Calu3 (cell line): ENCODE results near the gene CYB5R4. TPM values are rescaled to one million over a fixed set of nuclear protein-coding genes. Genes with fewer than 3 reads are reported as not detected.

Experiments used
- BruUV-seq: library from RNA; stranded (reverse); fragments of 400-500 nt; replicated peaks from 2 replicates; lab custom pipeline; 2021; lab: Mats Ljungman, UMichigan
- CTCF ChIA-PET: fragments of 300-600 bp; sonication (Branson Sonifier 250); formaldehyde crosslinking; loops from one replicate; lab custom pipeline; 2022; ENCODE audit warnings: antibody characterized with exemption; lab: Charles Lee
- DNase-seq: peaks from one replicate; pipeline ENCODE4 v3.0.0; 2022
- H3K27ac Mint-ChIP-seq: one replicate; pipeline ENCODE4 v1.8.0; 2022; ENCODE audit warnings: mixed read lengths; ENCODE audit not compliant: unreplicated experiment
- H3K27me3 Mint-ChIP-seq: one replicate; pipeline ENCODE4 v1.8.0; 2022; ENCODE audit warnings: mixed read lengths; ENCODE audit not compliant: unreplicated experiment
- H3K36me3 Mint-ChIP-seq: one replicate; pipeline ENCODE4 v1.8.0; 2022; ENCODE audit warnings: mild to moderate bottlenecking, moderate library complexity, mixed read lengths; ENCODE audit not compliant: insufficient read depth, unreplicated experiment
- H3K4me1 Mint-ChIP-seq: one replicate; pipeline ENCODE4 v1.8.0; 2022; ENCODE audit warnings: mild to moderate bottlenecking, low read depth, mixed read lengths; ENCODE audit not compliant: unreplicated experiment
- H3K4me3 Mint-ChIP-seq: one replicate; pipeline ENCODE4 v1.8.0; 2022; ENCODE audit warnings: mild to moderate bottlenecking, low read depth, moderate library complexity, mixed read lengths; ENCODE audit not compliant: unreplicated experiment
- H3K9me3 Mint-ChIP-seq: one replicate; pipeline ENCODE4 v1.8.0; 2022; ENCODE audit warnings: low read depth, mixed read lengths; ENCODE audit not compliant: unreplicated experiment
- intact Hi-C: fragments of 100-400 bp; cut with micrococcal nuclease; formaldehyde crosslinking; loops from one replicate; pipeline ENCODE4 v1.10.0; 2022; ENCODE audit not compliant: unreplicated experiment
- total RNA-seq: library from RNA; stranded (reverse); gene quantifications from 2 replicates; pipeline ENCODE4 v1.2.3, GENCODE V29; 2022
- TF ChIP-seq, protein P1 (sequence below): fragments of 200-600 bp; IDR thresholded peaks from one replicate; pipeline ENCODE4 v1.8.0; 2022; ENCODE audit warnings: antibody characterized with exemption; ENCODE audit not compliant: unreplicated experiment

Gene CYB5R4
- total RNA-seq, 1 experiment from 2014 or later: 28.3 TPM

- no peak for DNase-seq
- peak overlapping the region; percentile 82 for H3K4me3 Mint-ChIP-seq
- no peak overlapping the region for H3K27ac Mint-ChIP-seq
- TF ChIP-seq, protein P1, sequence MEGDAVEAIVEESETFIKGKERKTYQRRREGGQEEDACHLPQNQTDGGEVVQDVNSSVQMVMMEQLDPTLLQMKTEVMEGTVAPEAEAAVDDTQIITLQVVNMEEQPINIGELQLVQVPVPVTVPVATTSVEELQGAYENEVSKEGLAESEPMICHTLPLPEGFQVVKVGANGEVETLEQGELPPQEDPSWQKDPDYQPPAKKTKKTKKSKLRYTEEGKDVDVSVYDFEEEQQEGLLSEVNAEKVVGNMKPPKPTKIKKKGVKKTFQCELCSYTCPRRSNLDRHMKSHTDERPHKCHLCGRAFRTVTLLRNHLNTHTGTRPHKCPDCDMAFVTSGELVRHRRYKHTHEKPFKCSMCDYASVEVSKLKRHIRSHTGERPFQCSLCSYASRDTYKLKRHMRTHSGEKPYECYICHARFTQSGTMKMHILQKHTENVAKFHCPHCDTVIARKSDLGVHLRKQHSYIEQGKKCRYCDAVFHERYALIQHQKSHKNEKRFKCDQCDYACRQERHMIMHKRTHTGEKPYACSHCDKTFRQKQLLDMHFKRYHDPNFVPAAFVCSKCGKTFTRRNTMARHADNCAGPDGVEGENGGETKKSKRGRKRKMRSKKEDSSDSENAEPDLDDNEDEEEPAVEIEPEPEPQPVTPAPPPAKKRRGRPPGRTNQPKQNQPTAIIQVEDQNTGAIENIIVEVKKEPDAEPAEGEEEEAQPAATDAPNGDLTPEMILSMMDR: no peak
- CTCF ChIA-PET: no interaction called here
- H3K27me3 Mint-ChIP-seq: peaks cover 45% of the 10 kb centered on the region
- no TSS peak for BruUV-seq
- no peaks in the 10 kb centered on the region for H3K9me3 Mint-ChIP-seq
- intact Hi-C loops: no loop called here
- H3K36me3 Mint-ChIP-seq: peaks cover 10% of the 10 kb centered on the region
- peaks cover 9% of the 10 kb centered on the region for H3K4me1 Mint-ChIP-seq
Measured at GRCh38 chr6:83854001-83854501, 5.4 kb upstream of the CYB5R4 start.

DNA sequence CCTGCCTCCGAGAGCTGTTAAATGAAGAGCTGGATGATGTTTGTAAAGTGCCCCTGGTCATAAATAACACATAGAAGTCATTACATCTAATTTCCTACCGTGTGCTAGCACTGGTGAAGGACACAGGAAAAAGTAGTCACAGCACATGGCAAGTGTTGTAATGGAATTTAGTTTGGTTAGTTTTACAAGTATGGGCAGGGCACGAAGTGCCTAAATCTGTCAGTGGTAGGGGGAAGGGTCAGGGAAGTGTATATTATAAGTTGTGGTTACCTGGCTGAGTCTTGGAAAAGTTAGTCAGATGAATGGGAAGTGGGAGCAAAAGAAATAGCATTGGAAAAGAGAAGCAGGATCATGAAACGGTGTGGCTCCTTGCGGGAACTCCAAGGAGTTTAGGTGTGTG, 4.7 kb upstream of the CYB5R4 start:
- no peak for DNase-seq
- intact Hi-C loops: no loop called here
- Mint-ChIP-seq H3K4me3 (no peak overlapping the region), H3K27ac (no peak overlapping the region), H3K36me3 (peaks cover 15% of the 10 kb centered on the region), H3K9me3 (no peaks in the 10 kb centered on the region), H3K27me3 (peaks cover 38% of the 10 kb centered on the region), H3K4me1 (peaks cover 9% of the 10 kb centered on the region)
- TF ChIP-seq, protein P1: no peak
- CTCF ChIA-PET: no interaction called here
- no TSS peak for BruUV-seq

DNA sequence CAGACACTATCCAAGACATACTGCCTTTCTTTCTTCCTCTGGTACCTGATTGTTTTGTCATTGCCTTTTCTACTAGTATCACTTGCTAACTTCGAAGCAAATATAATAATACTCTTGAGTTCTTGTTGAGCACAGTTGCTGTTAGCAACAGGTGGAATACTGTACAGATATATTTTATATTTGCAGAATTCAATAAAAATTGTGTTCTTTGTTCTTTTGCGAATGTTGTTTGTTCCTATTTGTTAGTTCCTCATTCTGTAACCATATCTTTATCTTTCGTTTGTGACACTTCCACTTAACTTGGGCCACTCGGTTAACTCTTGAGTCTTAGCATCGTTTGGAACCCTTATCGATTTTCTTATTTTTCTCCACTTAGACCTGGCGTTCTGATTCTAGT, 868 bp downstream of the CYB5R4 start:
- no TSS peak for BruUV-seq
- H3K4me3 Mint-ChIP-seq: peak overlapping the region; percentile 95
- TF ChIP-seq, protein P1: no peak
- DNase-seq: no peak
- no peaks in the 10 kb centered on the region for H3K9me3 Mint-ChIP-seq
- peaks cover 5% of the 10 kb centered on the region for H3K27me3 Mint-ChIP-seq
- peak overlapping the region; percentile 86 for H3K27ac Mint-ChIP-seq
- peaks cover 23% of the 10 kb centered on the region for H3K4me1 Mint-ChIP-seq
- CTCF ChIA-PET: interaction anchor here (1.1 to 1.2 kb wide), 2 partner anchors 245 to 367 kb away, joined by 3 to 5 read pairs; partner anchors contain the start of gene CEP162
- H3K36me3 Mint-ChIP-seq: peaks cover 14% of the 10 kb centered on the region
- intact Hi-C loops: loop anchor here (5.0 kb wide), 1 partner anchor 248 kb away; no protein-coding TSS in a partner anchor

DNA sequence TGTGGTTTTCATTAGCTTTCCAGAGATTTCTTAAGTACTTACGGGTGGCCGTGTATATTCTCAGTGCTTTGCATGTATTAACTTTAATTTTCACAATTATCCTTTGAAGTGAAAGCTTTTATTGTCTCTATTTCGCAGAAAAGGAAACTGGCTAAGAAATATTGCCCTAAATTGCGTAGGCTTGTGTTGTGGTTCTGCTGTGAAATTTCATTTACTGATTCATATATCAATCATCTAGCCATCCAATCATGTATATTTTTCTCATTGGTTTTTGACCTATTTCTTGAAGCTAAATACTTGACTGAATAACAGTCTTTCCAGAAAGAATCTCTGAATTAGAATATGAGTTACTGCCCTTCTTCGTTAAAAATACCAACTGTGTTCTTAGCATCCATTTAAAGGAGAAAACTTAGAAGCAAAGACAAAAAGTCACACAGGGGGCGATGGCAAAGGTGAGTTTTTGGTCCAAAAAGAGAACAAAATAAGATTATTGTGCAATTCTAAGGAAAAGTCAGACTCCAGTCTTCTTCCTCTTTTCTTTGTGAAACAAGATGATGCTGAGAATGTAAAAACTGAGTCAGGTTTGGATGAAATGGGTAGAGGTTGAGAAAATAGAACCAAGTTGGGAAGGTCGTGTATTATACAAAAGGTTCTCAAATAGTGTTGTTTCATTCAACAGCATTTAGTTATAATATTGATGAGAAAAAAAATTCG, 1.4 kb downstream of the CYB5R4 start:
- CTCF ChIA-PET: no interaction called here
- H3K4me3 Mint-ChIP-seq: peak overlapping the region; percentile 95
- BruUV-seq: TSS peak; percentile 68
- intact Hi-C loops: loop anchor here (5.0 kb wide), 1 partner anchor 249 kb away; no protein-coding TSS in a partner anchor
- H3K36me3 Mint-ChIP-seq: peaks cover 14% of the 10 kb centered on the region
- H3K9me3 Mint-ChIP-seq: no peaks in the 10 kb centered on the region
- no peak for DNase-seq
- TF ChIP-seq, protein P1: no peak
- no peaks in the 10 kb centered on the region for H3K27me3 Mint-ChIP-seq
- H3K27ac Mint-ChIP-seq: peak overlapping the region; percentile 86
- peaks cover 23% of the 10 kb centered on the region for H3K4me1 Mint-ChIP-seq
